IMR-90 (cell line): ENCODE data around the gene INPP5A. TPM values are rescaled to one million over a fixed set of nuclear protein-coding genes. Genes with fewer than 3 reads are reported as not detected.

ENCODE experiments used
- ATAC-seq: fragments of 200-7000 bp; cut with Tn5 transposase; 2 replicates; pipeline ENCODE4 v1.9.1; 2020; ENCODE audit warnings: low read depth, mild to moderate bottlenecking, moderate library complexity
- BruUV-seq: library from RNA; stranded (reverse); fragments of 400-500 nt; replicated peaks from 2 replicates; lab custom pipeline; 2021; lab: Mats Ljungman, UMichigan
- CTCF ChIA-PET: fragments of 300-600 bp; formaldehyde crosslinking; extraction: SDS; loops from one replicate; lab custom pipeline; 2021; ENCODE audit warnings: antibody characterized with exemption; lab: Yijun Ruan, JAX
- POLR2A ChIA-PET: fragments of 300-600 bp; sonication (Branson Sonifier 250); formaldehyde crosslinking; loops from one replicate; lab custom pipeline; 2022; ENCODE audit warnings: antibody characterized with exemption; ENCODE audit not compliant: unreplicated experiment; lab: Charles Lee
- DNase-seq: peaks from one replicate; pipeline ENCODE4 v3.0.0; 2013
- H2AFZ ChIP-seq: replicated peaks from 2 replicates; pipeline ENCODE3; 2013; ENCODE audit warnings: low read length, mild to moderate bottlenecking; ENCODE audit not compliant: poor library complexity
- H2AK5ac ChIP-seq: 2 replicates; pipeline ENCODE4 v1.6.1; 2013; ENCODE audit warnings: low read depth, low read length, inconsistent platforms
- H2AK9ac ChIP-seq: replicated peaks from 2 replicates; pipeline ENCODE3; 2013; ENCODE audit warnings: mild to moderate bottlenecking, low read depth, low read length, moderate library complexity; ENCODE audit not compliant: poor library complexity
- H2BK120ac ChIP-seq: 2 replicates; pipeline ENCODE4 v1.6.1; 2013; ENCODE audit warnings: low read depth, low read length, inconsistent platforms
- H2BK15ac ChIP-seq: 3 replicates; pipeline ENCODE4 v1.6.1; 2013; ENCODE audit warnings: low read depth, low read length, inconsistent platforms
- H2BK20ac ChIP-seq: 2 replicates; pipeline ENCODE4 v1.6.1; 2013; ENCODE audit warnings: low read depth, mild to moderate bottlenecking, inconsistent platforms, low read length, moderate library complexity
- H2BK5ac ChIP-seq: 2 replicates; pipeline ENCODE4 v1.6.1; 2013; ENCODE audit warnings: mild to moderate bottlenecking, low read depth, low read length, inconsistent platforms; ENCODE audit not compliant: poor library complexity, severe bottlenecking
- H3K14ac ChIP-seq: replicated peaks from 2 replicates; pipeline ENCODE4 v1.6.1; 2013; ENCODE audit warnings: low read depth, low read length, inconsistent platforms
- H3K18ac ChIP-seq: 2 replicates; pipeline ENCODE4 v1.6.1; 2013; ENCODE audit warnings: low read depth, low read length, control low read depth
- H3K23ac ChIP-seq: 2 replicates; pipeline ENCODE4 v1.6.1; 2013; ENCODE audit warnings: low read depth, low read length, inconsistent platforms
- H3K27ac ChIP-seq: 2 replicates; pipeline ENCODE4 v1.5.1; 2013; ENCODE audit warnings: mild to moderate bottlenecking, control low read depth, low read length; ENCODE audit not compliant: insufficient read depth
- H3K27me3 ChIP-seq: 2 replicates; pipeline ENCODE4 v1.6.1; 2013; ENCODE audit warnings: low read length; ENCODE audit not compliant: control insufficient read depth, insufficient read depth
- H3K36me3 ChIP-seq: 2 replicates; pipeline ENCODE4 v1.6.1; 2013; ENCODE audit warnings: low read length, mixed read lengths; ENCODE audit not compliant: control insufficient read depth, insufficient read depth
- H3K4ac ChIP-seq: 2 replicates; pipeline ENCODE4 v1.6.1; 2013; ENCODE audit warnings: low read depth, low read length, inconsistent platforms
- H3K4me1 ChIP-seq: 2 replicates; pipeline ENCODE4 v1.6.1; 2013; ENCODE audit warnings: low read length, mixed read lengths; ENCODE audit not compliant: control insufficient read depth, insufficient read depth
- H3K4me2 ChIP-seq: 2 replicates; pipeline ENCODE4 v1.6.1; 2013; ENCODE audit warnings: low read depth, mild to moderate bottlenecking, control low read depth, low read length, moderate library complexity
- H3K4me3 ChIP-seq: 2 replicates; pipeline ENCODE4 v1.5.1; 2013; ENCODE audit warnings: low read depth, mild to moderate bottlenecking, control low read depth, low read length, moderate library complexity; ENCODE audit not compliant: insufficient read depth
- H3K56ac ChIP-seq: 2 replicates; pipeline ENCODE4 v1.6.1; 2013; ENCODE audit warnings: low read length, inconsistent platforms; ENCODE audit not compliant: insufficient read depth; ENCODE audit errors: extremely low read depth
- H3K79me1 ChIP-seq, 2 experiments: 2 replicates each; pipeline ENCODE4 v1.6.1; 2013; ENCODE audit warnings: low read length in 2 of 2, inconsistent platforms in 1 of 2, low read depth in 1 of 2
- H3K9ac ChIP-seq: 2 replicates; pipeline ENCODE4 v1.6.1; 2013; ENCODE audit warnings: low read depth, low read length, control low read depth
- H3K9me1 ChIP-seq: 2 replicates; pipeline ENCODE4 v1.6.1; 2013; ENCODE audit warnings: low read length, inconsistent platforms; ENCODE audit not compliant: insufficient read depth
- H3K9me3 ChIP-seq: 2 replicates; pipeline ENCODE4 v1.6.1; 2013; ENCODE audit warnings: low read length; ENCODE audit not compliant: control insufficient read depth, insufficient read depth
- H4K20me1 ChIP-seq: 2 replicates; pipeline ENCODE4 v1.6.1; 2013; ENCODE audit warnings: low read length, inconsistent platforms; ENCODE audit not compliant: insufficient read depth
- H4K5ac ChIP-seq: 2 replicates; pipeline ENCODE4 v1.6.1; 2013; ENCODE audit warnings: mild to moderate bottlenecking, low read depth, low read length, control low read depth
- H4K8ac ChIP-seq, 2 experiments: 2 replicates each; pipeline ENCODE4 v1.6.1; 2013; ENCODE audit warnings: low read depth in 2 of 2, low read length in 2 of 2, control low read depth in 1 of 2, inconsistent platforms in 1 of 2
- H4K91ac ChIP-seq: 2 replicates; pipeline ENCODE4 v1.6.1; 2013; ENCODE audit warnings: low read depth, low read length, inconsistent platforms; ENCODE audit not compliant: insufficient read depth
- BHLHE40 ChIP-seq: fragments of 150-350 bp; IDR thresholded peaks from 2 replicates; pipeline ENCODE4 v1.6.1; 2016; ENCODE audit warnings: mild to moderate bottlenecking, low read depth, low read length
- CEBPB ChIP-seq: IDR thresholded peaks from 2 replicates; pipeline ENCODE4 v1.6.1; 2012; ENCODE audit warnings: low read depth, low read length, improper control_type of control experiment
- CHD1 ChIP-seq: IDR thresholded peaks from 2 replicates; pipeline ENCODE4 v1.6.1; 2012; ENCODE audit warnings: low read depth, low read length, improper control_type of control experiment
- ELK1 ChIP-seq: fragments of 150-350 bp; IDR thresholded peaks from 2 replicates; pipeline ENCODE4 v1.6.1; 2016; ENCODE audit warnings: low read depth, mild to moderate bottlenecking, low read length, moderate library complexity, borderline replicate concordance
- MXI1 ChIP-seq: IDR thresholded peaks from 2 replicates; pipeline ENCODE4 v1.6.1; 2012; ENCODE audit warnings: low read depth, mild to moderate bottlenecking, low read length, moderate library complexity, borderline replicate concordance
- NFE2L2 ChIP-seq: fragments of 150-350 bp; IDR thresholded peaks from 2 replicates; pipeline ENCODE4 v1.6.1; 2016; ENCODE audit warnings: low read depth, mild to moderate bottlenecking, low read length
- POLR2A ChIP-seq: IDR thresholded peaks from 2 replicates; pipeline ENCODE4 v1.6.1; 2012; ENCODE audit warnings: mild to moderate bottlenecking, low read depth, low read length
- RCOR1 ChIP-seq: IDR thresholded peaks from 2 replicates; pipeline ENCODE4 v1.6.1; 2012; ENCODE audit warnings: mild to moderate bottlenecking, low read length, improper control_type of control experiment; ENCODE audit not compliant: insufficient replicate concordance
- SMC3 ChIP-seq: fragments of 150-350 bp; IDR thresholded peaks from 2 replicates; pipeline ENCODE4 v1.6.1; 2016; ENCODE audit warnings: low read depth, mild to moderate bottlenecking, antibody characterized with exemption, low read length, moderate library complexity
- USF2 ChIP-seq: fragments of 150-350 bp; IDR thresholded peaks from 2 replicates; pipeline ENCODE4 v1.6.1; 2017; ENCODE audit warnings: mild to moderate bottlenecking, antibody characterized with exemption, low read length, low read depth
- WGBS, 2 experiments: methylation state at CpG; one replicate each; pipeline versions ENCODE4 v1.1.5 to v1.1.7; 2013; ENCODE audit warnings: missing lambda C conversion rate in 2 of 2; ENCODE audit not compliant: insufficient read length in 1 of 2; ENCODE audit errors: extremely low coverage in 2 of 2; 5-methylcytosine and 5-hydroxymethylcytosine counted together
- dilution Hi-C: fragments of 300-500 bp; cut with HindIII; formaldehyde crosslinking; loops from one replicate; pipeline ENCODE4 v1.14.3; 2018; ENCODE audit warnings: low sequenced_read_pairs; ENCODE audit not compliant: unreplicated experiment
- in situ Hi-C: fragments of 300-500 bp; cut with MboI; formaldehyde crosslinking; loops from 3 replicates; pipeline ENCODE4 v1.14.3; 2019; ENCODE audit warnings: low sequenced_read_pairs, inconsistent platforms, mixed read lengths
- intact Hi-C: fragments of 100-400 bp; cut with micrococcal nuclease; formaldehyde crosslinking; loops from 2 replicates; pipeline ENCODE4 v1.10.0; 2022
- polyA plus RNA-seq, 3 experiments: library from polyadenylated mRNA; depleted of rRNA; stranded (reverse); fragments of >200 nt; gene quantifications; 2 replicates each; pipeline ENCODE4 v1.2.3, GENCODE V29; 2012; ENCODE audit warnings: low replicate concordance in 1 of 3
- total RNA-seq: library from RNA; depleted of rRNA; stranded (reverse); fragments of >200 nt; gene quantifications from 2 replicates; pipeline ENCODE4 v1.2.3, GENCODE V29; 2012

The INPP5A gene
- total and polyA plus RNA-seq, 2 of the 4 experiments (the other 2 are of a cell fraction) = 21.4 to 36.7 TPM

- TF ChIP-seq RCOR1 (no peak), NFE2L2 (no peak), MXI1 (no peak), SMC3 (no peak), CEBPB (no peak)
Observed at GRCh38 chr10:132548106-132548823, 10.7 kb downstream of the INPP5A start (continued).

- H3K27ac ChIP-seq = no peak overlapping the region
- no peaks in the 10 kb centered on the region for H3K36me3 ChIP-seq
- H3K56ac ChIP-seq = no peak overlapping the region
- H3K9me3 ChIP-seq = no peaks in the 10 kb centered on the region
- no peak overlapping the region for H2AK9ac ChIP-seq
- DNase-seq (no peak), ATAC-seq (no peak)
- ChIA-PET POLR2A (no interaction called here), CTCF (no interaction called here)
- no peak overlapping the region for H2AFZ ChIP-seq
- no peak overlapping the region for H3K4me3 ChIP-seq
- peaks cover 10 to 66% of the 10 kb centered on the region in 2 experiments for H3K79me1 ChIP-seq
- H2BK5ac ChIP-seq = no peak overlapping the region
- H3K18ac ChIP-seq = no peak overlapping the region
- no peak overlapping the region for H2BK15ac ChIP-seq
- no peak overlapping the region for H2BK120ac ChIP-seq
- H2BK20ac ChIP-seq = no peak overlapping the region
- no peak overlapping the region for H2AK5ac ChIP-seq
- intact Hi-C loops (no loop called here), in situ Hi-C loops (no loop called here), dilution Hi-C loops (no loop called here)
- H4K20me1 ChIP-seq = peaks cover 79% of the 10 kb centered on the region
- no peak overlapping the region for H3K14ac ChIP-seq
- WGBS, 2 experiments = 100% methylated on average over 3 of the region's 14 CpGs; no CpG with 5 or more reads in 1 of the 2 experiments
- peaks cover 6% of the 10 kb centered on the region; the same call in 1 of the 2 replicates for H3K9me1 ChIP-seq
- H4K91ac ChIP-seq = no peak overlapping the region
- no peak for TF ChIP-seq BHLHE40
- TF ChIP-seq POLR2A = no peak
- no peak for TF ChIP-seq CHD1
- TF ChIP-seq USF2 = no peak
- TF ChIP-seq ELK1 = no peak
- no peak overlapping the region for H3K4ac ChIP-seq
- BruUV-seq = no TSS peak
- no peak overlapping the region for H3K4me2 ChIP-seq
- H4K5ac ChIP-seq = no peak overlapping the region
- H3K4me1 ChIP-seq = no peaks in the 10 kb centered on the region
- no peak overlapping the region for H3K9ac ChIP-seq
- no peaks in the 10 kb centered on the region for H3K27me3 ChIP-seq
- H3K23ac ChIP-seq = no peak overlapping the region
- no peak overlapping the region for H4K8ac ChIP-seq
Observed at GRCh38 chr10:132548869-132549268, 11.3 kb downstream of the INPP5A start.
